ENCODE data around the gene FER. TPM values are rescaled to one million over a fixed set of nuclear protein-coding genes. Genes with fewer than 3 reads are reported as not detected.

Gene FER
- total RNA-seq, 1 experiment from 2014 or later = 20.6 TPM

DNA sequence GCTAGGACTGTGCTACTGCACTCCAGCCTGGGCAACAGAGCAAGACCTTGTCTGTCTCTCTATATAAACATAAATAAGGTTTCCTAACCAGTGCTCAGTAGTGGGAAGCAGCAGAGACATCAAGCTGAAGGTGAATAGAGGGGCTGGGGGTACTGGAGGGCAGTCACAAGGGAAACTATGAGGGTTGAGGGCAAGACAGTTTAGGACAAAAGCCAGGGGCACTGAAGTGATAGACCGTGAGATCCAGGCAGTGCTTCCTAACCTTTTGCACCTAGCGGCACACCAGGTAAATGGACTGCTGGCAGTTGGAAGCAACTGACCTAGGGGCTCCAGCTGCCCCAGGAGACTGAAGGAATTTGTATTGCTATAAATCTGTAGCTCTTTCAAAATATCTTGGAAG is 483.6 kb downstream of the FER start:
- Histone ChIP-seq H3K4me3 (no peak overlapping the region), H3K4me1 (replicated peaks; ENCODE audit: insufficient read depth) (no peaks in the 10 kb centered on the region), H3K79me2 (ENCODE audit: low read depth) (no peaks in the 10 kb centered on the region), H3K9me2 (ENCODE audit: insufficient read depth) (no peaks in the 10 kb centered on the region; the same call in 1 of the 2 replicates), H3K9me3 (ENCODE audit: insufficient read depth, low read depth) (no peaks in the 10 kb centered on the region), H3K27ac (no peak overlapping the region), H3K36me3 (ENCODE audit: low read depth) (no peaks in the 10 kb centered on the region), H3F3A (ENCODE audit: insufficient read depth, low read depth) (no peaks in the 10 kb centered on the region), H4K20me1 (ENCODE audit: insufficient read depth) (no peaks in the 10 kb centered on the region), H3K27me3 (ENCODE audit: insufficient read depth, low read depth) (no peaks in the 10 kb centered on the region), H2AFZ (no peak overlapping the region), H3K4me2 (no peak overlapping the region)
- intact Hi-C loops (cut with micrococcal nuclease; ENCODE audit: unreplicated experiment) = no loop called here
- DNase-seq = no peak
- ChIA-PET CTCF (no interaction called here), POLR2A (ENCODE audit: unreplicated experiment) (no interaction called here)
- TF ChIP-seq, protein P1, sequence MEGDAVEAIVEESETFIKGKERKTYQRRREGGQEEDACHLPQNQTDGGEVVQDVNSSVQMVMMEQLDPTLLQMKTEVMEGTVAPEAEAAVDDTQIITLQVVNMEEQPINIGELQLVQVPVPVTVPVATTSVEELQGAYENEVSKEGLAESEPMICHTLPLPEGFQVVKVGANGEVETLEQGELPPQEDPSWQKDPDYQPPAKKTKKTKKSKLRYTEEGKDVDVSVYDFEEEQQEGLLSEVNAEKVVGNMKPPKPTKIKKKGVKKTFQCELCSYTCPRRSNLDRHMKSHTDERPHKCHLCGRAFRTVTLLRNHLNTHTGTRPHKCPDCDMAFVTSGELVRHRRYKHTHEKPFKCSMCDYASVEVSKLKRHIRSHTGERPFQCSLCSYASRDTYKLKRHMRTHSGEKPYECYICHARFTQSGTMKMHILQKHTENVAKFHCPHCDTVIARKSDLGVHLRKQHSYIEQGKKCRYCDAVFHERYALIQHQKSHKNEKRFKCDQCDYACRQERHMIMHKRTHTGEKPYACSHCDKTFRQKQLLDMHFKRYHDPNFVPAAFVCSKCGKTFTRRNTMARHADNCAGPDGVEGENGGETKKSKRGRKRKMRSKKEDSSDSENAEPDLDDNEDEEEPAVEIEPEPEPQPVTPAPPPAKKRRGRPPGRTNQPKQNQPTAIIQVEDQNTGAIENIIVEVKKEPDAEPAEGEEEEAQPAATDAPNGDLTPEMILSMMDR (conservative IDR thresholded peaks at IDR 0.05) = no peak
- no peak for TF ChIP-seq EZH2 (IDR thresholded peaks at IDR 0.05; ENCODE audit: low read depth)
- BruUV-seq (replicated peaks) = no TSS peak

DNA sequence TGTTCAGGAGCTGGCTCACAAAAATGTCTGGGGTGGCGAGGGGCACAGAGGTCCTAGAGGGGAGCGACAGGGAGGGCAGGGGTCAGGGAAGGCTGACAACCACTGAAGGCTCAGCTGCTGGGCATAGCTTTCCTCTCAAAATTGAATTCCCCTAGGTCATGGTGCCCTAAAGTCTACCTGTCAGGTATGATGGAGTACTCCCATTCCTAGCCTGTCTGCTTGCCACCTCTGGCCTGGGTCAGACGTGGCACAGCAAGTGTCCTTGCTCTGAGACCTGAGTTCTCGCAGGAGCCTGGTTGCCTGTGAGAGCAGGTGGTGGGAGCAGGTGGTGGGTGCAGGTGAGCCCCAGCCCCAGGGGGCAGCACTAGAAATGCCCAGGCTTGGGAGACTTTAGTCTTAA is 486.7 kb downstream of the FER start:
- CTCF ChIA-PET = no interaction called here

DNA sequence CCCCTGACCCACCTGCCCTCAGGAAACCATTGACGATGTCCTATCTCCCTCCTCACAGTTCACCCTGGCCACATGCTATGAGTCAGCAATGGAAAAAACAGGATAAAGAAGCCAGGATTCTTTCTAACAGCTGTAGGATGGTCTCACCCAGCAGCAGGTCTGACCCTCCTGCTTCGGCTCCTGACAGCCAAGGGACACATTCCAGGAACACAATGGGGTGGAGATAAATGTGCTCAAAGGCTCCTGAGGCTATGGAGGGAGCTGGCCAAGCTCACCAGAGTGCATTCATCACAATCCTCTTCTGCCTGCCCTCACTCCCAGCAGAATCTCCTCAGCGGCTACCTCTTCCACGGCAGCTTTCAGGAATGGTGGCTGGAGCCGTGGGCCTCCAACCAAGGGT is 491.8 kb downstream of the FER start:
- Histone ChIP-seq H3F3A (ENCODE audit: insufficient read depth, low read depth) (no peaks in the 10 kb centered on the region), H3K27ac (no peak overlapping the region), H3K79me2 (ENCODE audit: low read depth) (no peaks in the 10 kb centered on the region), H3K4me2 (no peak overlapping the region), H2AFZ (no peak overlapping the region), H3K36me3 (ENCODE audit: low read depth) (no peaks in the 10 kb centered on the region), H3K27me3 (ENCODE audit: insufficient read depth, low read depth) (no peaks in the 10 kb centered on the region), H3K4me1 (replicated peaks; ENCODE audit: insufficient read depth) (no peaks in the 10 kb centered on the region), H3K9me3 (ENCODE audit: insufficient read depth, low read depth) (no peaks in the 10 kb centered on the region), H3K9me2 (ENCODE audit: insufficient read depth) (no peaks in the 10 kb centered on the region), H4K20me1 (ENCODE audit: insufficient read depth) (no peaks in the 10 kb centered on the region), H3K4me3 (no peak overlapping the region)
- TF ChIP-seq EZH2 (IDR thresholded peaks at IDR 0.05; ENCODE audit: low read depth) = no peak
- TF ChIP-seq, protein P1 (conservative IDR thresholded peaks at IDR 0.05) = no peak
- BruUV-seq (replicated peaks) = no TSS peak
- intact Hi-C loops (cut with micrococcal nuclease; ENCODE audit: unreplicated experiment) = no loop called here
- DNase-seq = no peak
- ChIA-PET CTCF (no interaction called here), POLR2A (ENCODE audit: unreplicated experiment) (no interaction called here)

More for the DNA sequence above, 486.7 kb downstream of the FER start:
- Histone ChIP-seq H3F3A (ENCODE audit: insufficient read depth, low read depth) (no peaks in the 10 kb centered on the region), H3K4me3 (no peak overlapping the region), H3K4me2 (no peak overlapping the region), H3K27me3 (ENCODE audit: insufficient read depth, low read depth) (no peaks in the 10 kb centered on the region), H4K20me1 (ENCODE audit: insufficient read depth) (no peaks in the 10 kb centered on the region), H3K9me2 (ENCODE audit: insufficient read depth) (no peaks in the 10 kb centered on the region; the same call in 1 of the 2 replicates), H3K79me2 (ENCODE audit: low read depth) (no peaks in the 10 kb centered on the region), H3K36me3 (ENCODE audit: low read depth) (no peaks in the 10 kb centered on the region), H3K9me3 (ENCODE audit: insufficient read depth, low read depth) (no peaks in the 10 kb centered on the region), H2AFZ (no peak overlapping the region), H3K4me1 (replicated peaks; ENCODE audit: insufficient read depth) (no peaks in the 10 kb centered on the region), H3K27ac (no peak overlapping the region)
- POLR2A ChIA-PET (ENCODE audit: unreplicated experiment) = no interaction called here
- TF ChIP-seq, protein P1 (conservative IDR thresholded peaks at IDR 0.05) = no peak
- TF ChIP-seq EZH2 (IDR thresholded peaks at IDR 0.05; ENCODE audit: low read depth) = no peak
- intact Hi-C loops (cut with micrococcal nuclease; ENCODE audit: unreplicated experiment) = no loop called here
- BruUV-seq (replicated peaks) = no TSS peak
- DNase-seq = no peak
